ENCODE measurements around the gene RAMAC.
"Not testable (repeated sequence)": the region's sequence is repeated elsewhere in the genome, so short reads cannot be mapped to it uniquely, and the experiment has no call there.

The RAMAC gene

DNA sequence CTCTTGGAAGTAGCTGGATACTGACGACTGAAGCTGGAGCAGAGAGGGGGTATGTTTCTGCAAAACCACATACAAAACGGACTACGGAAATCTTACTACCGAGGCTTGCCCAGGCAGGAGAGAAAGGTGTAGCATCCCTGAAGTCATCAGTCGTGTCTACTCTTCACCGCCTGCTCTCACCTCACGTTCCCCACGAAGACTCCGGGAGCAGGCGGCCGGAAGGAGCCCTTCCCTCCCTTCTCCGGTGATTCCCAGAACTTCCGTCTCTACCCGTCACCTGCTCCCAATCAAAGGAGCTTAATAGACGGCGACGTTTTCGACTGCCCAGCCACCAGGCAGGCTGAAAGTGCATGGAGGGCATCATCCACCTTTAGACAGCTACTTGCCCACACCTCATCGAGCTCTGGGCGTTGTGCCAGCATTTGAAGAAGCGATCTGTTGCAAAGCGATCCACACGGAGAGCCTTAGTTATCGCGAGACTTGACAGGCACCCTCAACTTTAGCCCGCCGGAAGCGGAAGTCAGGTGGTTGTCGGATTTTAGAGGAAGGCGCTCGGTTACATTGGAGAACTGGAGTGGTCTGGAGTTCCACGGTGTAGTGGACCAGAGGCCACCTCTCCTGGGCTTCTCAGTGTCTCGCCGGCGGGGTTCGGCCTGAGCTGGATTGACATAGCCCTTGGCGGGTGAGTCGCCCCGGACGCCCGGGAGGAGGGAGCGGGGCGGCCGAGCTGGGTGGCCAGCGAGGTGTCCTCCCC, at the start of gene RAMAC:
Gene RAMAC, plus strand, starts transcription at position 523 of the 754 bp plus-strand sequence. CDS start 2,809 bp downstream, outside the sequence.
- peak; percentile 85 to 88 (median 87) for DNase-seq (ENCODE audit: low read depth in 2 of 3, low spot score in 1 of 3)

DNA sequence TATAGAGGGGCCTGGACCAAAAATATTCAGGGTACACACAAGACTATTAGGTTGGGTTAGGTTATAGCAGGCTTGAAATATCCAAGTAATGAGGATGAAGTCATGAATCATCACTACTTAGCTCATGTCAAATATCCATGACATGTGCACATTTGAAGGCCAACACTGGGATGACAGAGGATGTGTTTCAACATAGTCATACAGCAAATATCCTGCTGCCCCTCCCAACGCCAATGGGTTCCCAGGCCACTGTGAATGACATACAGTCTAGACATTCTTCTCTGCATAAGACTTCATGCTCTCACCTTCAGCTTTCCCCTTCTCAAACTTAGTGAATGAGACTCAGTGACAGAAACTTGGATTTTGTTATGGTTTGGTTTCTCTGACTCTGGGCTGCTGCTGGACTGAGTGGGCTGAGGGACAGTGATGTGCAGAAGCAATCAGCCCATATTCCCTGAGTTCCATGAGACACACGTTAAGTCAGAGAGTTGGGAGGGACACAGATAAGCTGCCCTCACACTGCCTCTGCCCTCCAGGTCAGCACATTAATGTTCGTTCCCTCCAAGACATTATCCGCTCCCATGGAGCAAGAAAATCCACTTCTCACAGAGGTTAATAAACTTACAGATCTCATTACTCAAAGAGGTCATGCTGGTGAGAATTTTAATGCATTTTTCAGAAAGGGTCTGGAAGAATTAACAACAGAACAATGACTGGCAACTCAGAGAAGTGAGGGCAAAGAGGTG, 48.9 kb upstream of the RAMAC start:
- no peak for DNase-seq (ENCODE audit: low read depth in 2 of 3, low spot score in 1 of 3)

DNA sequence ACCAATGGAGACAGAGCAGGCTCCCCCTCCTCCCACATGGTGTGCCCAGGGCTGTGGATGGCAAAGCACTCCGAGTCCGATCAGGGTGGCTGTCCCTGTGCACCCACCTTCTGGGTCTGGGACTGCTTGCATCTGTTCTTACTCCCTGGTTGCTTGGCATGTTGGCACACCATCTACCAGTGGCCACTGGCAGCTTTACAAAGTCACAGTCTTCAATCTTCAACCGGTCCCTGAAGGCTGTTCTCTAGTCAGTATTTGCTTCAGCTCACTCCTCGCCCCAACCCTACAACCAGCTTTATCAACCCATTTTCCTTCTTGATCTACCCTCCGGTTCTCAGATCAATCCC, 48.3 kb upstream of the RAMAC start:
- no peak for DNase-seq (ENCODE audit: low read depth in 2 of 3, low spot score in 1 of 3)

DNA sequence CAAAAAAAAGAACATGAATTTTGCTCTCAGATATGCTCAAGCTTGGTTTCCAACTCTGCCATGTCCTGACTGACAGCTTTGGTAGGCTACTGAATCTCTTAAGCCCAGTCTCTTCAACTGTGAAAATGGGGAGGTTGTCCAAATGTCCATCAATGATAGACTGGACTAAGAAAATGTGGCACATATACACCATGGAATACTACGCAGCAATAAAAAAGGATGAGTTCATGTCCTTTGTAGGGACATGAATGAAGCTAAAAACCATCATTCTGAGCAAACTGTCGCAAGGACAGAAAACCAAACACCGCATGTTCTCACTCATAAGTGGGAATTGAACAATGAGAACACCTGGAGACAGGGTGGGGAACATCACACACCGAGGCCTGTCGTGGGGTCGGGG, 46.3 kb upstream of the RAMAC start:
- DNase-seq (ENCODE audit: low read depth in 2 of 3, low spot score in 1 of 3) = not testable (repeated sequence)

DNA sequence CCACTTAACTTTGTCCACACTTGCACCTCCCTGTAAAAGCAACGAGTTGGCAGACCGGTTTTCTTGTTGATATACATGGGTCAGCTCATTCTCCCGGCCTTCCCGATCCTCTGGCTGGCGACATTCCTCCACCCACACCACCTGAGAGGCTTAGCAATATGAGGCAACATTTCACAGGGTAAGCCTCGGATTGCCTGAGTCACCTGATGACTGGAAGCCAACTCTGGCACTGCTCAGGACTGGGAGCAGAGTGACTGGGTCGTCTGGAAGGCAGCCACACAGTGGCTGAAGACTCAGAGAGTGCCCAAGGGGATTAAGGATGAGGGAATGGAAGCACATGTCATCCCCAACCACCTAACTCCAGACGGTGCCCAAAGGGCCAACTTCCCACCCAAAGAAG, 43.3 kb upstream of the RAMAC start:
- DNase-seq (ENCODE audit: low read depth in 2 of 3, low spot score in 1 of 3) = no peak

DNA sequence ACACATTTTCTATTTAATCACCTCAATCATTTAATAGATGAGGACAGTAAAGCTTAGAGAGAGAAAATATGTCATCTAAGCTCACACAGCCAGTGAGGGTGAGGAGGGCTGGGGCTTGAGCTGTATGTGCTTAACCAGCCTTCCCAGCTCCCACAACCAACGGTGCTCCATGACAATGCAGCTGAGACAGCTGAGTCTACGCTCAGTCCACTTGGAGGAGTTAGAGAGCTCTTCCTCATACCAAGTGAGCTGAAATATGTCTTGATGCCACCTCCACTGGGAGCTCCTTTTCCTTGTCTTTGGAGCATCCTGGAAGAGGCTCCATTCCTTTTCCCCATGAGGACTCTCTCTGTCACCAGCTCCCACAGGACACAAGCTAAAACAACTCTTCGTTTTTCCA, 42.8 kb upstream of the RAMAC start:
- DNase-seq (ENCODE audit: low read depth in 2 of 3, low spot score in 1 of 3) = no peak

DNA sequence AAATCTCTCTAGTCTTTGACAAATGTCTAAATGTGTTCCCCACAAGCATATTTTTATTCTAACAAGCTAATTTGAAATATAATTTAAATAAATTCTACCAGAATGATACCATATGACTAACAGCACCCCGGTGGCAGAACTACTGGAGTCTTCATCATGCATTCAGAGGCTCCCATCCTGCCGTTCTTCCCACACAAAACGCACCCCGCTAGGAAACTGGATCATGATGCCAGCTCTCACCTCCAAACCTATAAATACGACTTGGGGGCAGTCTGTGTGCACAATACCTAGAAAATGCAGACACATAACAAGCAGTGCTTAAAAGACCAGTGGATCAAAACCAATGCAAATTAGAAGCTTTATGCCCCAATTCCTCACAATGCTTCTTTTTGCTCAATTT, 42.0 kb upstream of the RAMAC start:
- DNase-seq (ENCODE audit: low read depth in 2 of 3, low spot score in 1 of 3) = no peak

DNA sequence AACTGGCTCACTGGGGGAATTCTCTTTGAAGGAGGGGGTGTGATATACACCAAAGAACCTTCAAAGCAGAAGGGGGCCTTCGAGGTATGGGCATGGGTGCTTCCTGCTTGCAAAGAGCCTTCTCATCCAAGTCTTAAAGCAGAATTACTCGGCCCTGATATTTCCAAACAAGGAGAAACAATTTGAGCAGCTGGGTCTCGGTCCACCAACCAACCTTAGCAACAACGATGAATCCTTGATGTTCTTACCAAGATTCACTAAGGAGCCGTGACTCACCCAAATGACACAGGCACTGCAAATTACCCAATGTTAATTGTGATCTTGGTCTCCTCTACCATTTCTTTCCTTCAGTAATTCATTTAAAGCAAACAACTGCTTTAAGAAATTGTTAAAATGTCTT, 41.2 kb upstream of the RAMAC start:
- DNase-seq (ENCODE audit: low read depth in 2 of 3, low spot score in 1 of 3) = no peak

DNA sequence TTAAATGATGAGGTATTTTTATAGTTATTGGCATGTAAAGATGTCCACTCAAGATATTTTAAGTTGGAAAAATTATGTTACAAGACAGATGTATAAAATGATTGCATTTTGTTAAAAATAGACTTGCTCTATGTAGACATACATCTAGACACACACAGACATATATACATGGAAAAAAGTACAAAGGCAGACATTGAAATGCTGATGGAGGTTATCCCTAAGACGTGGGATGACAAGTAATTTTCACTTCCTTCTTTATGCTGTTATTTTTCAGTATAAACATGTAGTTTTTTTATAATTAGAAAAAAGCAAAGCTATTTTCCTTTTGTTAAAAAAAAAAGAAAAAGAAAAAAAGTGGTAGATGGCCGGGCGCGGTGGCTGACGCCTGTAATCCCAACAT, 40.7 kb upstream of the RAMAC start:
- DNase-seq (ENCODE audit: low read depth in 2 of 3, low spot score in 1 of 3) = no peak

DNA sequence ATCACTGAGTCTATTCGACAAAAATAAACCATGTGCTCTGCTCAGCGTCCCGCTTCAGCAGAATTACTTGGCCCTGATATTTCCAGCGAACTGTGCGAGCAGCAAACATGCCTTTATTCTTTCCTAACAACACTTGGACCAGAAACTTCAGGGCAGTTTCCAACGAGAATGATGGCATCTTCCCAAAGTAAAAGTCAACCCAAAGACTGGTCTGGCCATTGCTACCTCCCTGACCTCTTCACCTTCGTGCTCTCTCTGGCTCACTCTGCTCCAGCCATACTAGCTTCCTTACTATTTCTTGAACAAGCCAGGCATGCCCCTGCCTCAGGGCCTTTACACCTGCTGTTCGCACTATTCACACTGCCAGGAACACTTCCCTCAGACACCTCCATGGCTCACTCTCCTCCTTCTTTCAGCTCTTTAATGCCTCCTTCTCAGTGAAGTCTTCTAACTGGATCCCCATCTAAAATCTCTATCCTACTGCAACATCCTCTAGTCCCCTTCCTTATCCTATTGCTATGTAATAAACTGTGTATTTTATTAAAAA, 39.8 kb upstream of the RAMAC start:
- DNase-seq (ENCODE audit: low read depth in 2 of 3, low spot score in 1 of 3) = no peak

DNA sequence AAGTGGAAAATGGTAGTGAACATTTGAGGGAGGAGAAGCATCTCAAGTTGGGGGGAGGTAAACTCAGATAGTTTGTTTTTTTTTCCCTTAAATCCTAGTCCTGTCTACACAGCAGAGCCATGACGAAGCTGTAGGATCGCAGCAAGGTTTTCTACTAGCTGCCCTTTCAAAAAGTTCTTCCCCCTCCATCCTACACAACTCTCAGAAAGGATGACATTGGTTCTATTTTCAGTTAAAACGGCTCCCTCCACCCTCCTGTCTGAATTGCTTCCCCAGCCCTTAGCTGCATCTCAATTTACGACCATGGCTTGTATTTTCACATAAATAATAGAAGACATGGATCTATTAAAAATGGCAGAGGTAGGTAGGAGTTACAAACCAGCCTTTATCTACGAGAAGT, 35.7 kb upstream of the RAMAC start:
- no peak for DNase-seq (ENCODE audit: low read depth in 2 of 3, low spot score in 1 of 3)

DNA sequence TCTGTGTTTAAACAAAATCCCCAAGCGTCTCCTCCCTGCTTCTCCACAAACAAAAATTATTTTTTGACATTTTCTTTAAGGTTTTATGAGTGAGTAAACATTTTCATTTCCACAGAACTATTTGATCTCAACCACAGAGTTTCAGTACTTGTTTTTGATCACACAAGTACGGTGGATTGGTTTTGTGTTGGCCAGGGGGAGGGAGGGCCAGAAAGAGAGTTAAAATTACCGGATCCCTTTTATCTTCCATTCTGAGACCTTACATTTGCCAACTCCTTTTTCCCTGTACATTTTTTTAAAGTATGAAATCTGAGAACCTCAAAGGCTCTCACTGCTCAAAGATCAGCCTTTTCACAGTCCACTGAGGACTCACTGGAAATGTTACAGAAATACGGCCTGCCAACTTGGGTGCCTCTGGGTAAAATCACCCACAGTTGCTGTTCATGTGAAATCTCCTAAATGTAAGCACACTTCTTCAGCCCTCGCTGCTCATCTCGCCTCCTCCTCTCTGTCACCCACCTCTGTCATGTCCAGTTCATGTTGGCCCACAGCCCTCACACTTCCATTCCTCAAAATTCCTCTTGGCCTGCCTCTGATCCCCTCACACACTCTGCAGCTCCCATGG, 35.2 kb upstream of the RAMAC start:
- DNase-seq (ENCODE audit: low read depth in 2 of 3, low spot score in 1 of 3) = no peak

DNA sequence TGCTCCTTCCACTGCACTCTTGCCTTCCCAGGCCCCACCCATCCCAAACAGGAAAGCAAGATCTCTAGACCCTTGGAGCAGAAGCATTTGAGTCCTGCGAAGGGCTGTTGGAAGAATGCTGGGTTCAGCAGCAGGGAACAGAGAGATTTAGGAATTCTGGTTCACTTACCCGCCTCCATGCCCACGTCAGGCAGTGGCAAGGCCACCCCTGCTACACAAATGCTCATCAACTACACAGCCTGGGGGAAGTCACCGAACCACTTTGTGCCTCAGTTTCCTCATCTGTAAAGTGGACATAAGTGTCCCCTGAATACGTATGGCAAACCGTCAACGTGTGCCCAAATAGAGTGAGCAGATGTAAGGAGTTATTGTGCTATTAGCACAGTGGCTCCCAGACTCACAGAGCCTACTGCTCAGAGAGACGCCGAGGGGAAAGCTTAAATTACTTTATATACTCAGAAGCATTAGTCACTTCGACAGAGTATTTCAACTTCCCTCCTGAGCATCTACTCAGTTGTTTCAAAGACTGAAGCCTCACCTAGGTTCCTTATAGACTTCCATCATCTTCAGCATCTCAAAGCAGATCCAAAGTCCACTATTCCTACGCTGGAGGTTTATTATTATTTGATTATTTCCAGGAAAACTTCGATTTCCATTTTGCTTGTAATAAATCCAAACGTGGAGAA, 34.4 kb upstream of the RAMAC start:
- no peak for DNase-seq (ENCODE audit: low read depth in 2 of 3, low spot score in 1 of 3)

DNA sequence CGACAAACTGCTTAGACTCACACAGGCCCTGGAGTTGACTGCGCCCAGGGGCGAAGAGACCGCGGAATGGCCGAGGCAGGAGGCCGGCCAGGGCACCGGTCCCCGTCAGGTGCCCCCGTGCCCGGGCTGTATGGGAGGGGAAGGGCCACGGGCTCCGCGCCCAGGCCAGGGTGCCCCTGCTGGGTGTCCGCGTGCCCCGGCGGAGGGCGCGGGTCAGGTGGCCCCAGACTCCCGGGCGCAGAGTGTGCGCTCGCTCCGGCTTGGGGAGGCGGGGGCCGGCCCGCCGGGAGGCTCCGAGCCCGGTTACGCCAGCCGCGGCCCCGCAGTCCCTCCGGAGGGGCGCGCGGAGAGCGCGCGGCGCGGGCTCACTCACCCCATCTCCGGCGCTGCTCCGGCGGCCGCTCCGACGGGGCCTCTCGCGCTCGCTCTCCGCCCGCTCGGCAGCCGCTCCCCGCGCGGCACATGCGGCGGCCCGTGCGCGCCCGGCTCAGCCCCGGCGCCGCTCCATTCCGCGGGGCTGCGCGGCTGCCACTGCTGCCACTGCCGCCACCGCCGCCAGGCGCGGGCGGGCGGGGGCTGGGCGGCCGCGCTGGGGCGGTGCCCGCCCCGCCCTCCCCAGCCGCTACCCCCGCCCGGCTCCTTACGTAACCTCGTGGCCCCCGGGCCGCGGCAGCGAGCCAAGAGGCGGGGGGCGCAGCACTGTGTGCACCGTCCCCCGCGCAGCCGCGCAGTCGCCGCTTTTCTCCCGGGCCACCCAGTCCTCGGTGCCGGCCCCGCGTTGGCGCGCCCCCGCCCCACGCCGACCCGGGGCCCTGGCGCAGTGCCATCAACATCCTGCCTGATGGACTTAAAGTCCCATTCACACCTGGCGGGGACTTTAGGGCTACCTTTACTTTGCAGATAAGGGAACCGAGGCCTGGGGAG, 33.6 kb upstream of the RAMAC start, which contains the start of gene HOMER2:
Gene HOMER2, minus strand, starts transcription at position 563 of the 924 bp plus-strand sequence. Its CDS starts 185 bp downstream, at position 378.
- no peak for DNase-seq (ENCODE audit: low read depth in 2 of 3, low spot score in 1 of 3)

DNA sequence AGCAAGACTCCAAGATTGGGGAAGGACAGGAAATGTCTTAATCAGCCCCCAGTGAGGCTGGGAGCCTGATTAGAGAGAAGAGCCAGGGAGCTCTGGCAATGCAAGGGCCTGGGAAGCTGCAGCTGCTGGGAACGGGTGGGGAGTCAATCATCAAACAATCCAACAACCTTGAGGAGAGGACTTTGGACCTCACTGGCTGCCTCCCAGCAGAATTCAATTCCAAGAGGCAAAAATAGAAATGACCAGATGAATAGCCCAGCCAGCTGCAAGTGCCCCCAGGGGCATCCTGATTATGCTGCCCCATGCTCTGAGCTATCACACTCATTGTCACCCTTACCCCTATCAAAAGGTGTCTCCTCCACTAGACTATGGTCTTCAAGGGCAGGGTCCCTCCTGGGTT, 27.4 kb upstream of the RAMAC start:
- no peak for DNase-seq (ENCODE audit: low read depth in 2 of 3, low spot score in 1 of 3)

DNA sequence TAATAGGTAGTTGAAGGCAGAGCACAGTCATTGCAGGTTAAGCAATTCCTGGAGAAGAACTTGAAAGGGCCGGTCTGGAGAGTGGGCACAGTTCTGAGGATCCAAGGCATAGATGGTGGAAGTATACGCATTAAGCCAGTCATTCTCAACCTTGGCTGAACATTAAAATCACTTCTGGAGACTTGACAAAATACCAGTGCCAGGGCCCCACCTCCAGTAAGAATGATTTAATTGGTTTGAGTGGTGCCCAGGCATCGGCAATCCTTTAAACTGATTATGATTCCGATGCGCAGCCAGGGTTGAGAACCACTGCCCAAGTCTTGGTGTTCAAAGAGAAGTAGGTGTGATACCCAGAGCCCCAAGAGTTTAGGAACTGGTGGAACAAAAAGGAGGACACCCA, 26.6 kb upstream of the RAMAC start:
- no peak for DNase-seq (ENCODE audit: low read depth in 2 of 3, low spot score in 1 of 3)

DNA sequence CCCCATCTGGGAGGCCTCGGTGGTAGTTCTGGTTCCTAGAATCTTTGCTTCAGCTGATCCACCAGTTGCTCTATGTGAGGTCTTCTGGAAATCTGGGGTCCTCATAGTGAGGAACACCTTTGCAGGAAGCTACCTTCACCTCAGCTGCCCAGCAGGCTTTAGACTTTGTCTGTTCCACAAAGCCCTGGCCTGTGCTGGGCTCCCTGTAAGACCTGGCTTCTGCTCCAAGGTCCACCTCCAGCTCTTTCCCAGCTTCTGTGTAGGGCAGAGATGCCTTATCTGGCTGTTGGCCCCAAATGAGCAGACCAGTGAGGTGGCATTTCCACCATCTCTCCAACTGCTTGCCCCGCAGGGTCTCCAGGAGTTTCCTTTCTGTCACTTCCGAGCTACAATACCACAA, 25.2 kb upstream of the RAMAC start:
- no peak for DNase-seq (ENCODE audit: low read depth in 2 of 3, low spot score in 1 of 3)

DNA sequence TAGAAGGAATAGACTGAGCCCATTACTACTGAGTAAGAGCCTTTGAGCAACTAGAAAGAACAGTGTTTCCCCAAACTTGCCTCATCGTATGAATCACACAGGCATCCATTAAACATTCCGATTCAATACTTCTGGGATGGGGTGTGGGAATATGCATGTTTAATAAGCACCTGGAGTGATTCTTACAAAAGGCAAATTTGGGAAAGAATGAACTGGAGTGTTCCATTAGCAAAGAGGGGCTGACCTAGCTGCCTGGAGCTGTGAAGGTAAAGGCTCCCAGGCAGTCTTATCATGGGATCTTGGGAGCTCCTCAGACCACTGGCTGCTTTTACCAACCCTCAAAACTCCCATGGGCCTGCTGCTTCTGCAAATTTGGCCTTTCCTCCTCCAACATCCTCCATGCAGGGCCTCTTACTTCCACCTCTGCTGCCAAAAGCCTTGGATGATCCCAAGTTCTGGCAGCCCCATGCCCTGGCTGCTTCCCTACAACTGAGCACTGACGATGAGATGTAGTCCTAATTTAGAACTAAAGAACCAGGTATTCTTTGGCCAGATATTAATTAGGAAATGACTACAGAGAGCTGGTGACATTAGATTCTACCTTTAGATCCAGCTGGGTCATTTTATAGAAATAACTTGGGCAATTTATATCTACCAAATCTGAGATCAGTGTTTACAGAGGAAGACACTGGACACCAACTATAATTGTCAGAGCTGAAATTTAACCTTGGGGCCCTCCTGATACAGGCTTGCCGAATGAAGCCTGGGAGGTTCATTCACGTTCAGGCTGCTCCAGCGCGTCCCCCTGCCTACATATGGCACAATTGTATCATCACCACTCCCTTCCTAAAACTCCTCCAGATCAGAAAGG, 22.3 kb upstream of the RAMAC start:
- DNase-seq (ENCODE audit: low read depth in 2 of 3, low spot score in 1 of 3) = no peak

DNA sequence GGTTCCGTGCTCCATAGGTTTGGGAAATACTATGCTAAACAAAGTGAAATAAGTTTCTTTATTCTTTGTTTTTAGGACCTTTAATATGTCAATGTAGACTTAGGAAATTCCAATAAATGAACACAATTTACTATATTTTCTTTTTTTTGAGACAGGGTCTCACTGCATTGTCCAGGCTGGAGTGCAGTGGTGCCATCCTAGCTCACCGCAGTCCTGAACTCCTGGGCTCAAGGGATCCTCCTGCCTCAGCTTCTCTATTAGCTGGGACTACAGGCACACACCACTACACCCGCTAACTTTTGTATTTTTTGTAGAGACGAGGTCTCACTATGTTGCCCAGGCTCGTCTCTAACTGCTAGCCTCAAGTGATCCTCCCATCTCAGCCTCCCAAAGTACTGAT, 21.1 kb upstream of the RAMAC start:
- no peak for DNase-seq (ENCODE audit: low read depth in 2 of 3, low spot score in 1 of 3)

All from stimulated activated CD4-positive, alpha-beta T cell treated with anti-CD3 and anti-CD28 coated beads, Interleukin-12 subunit alpha, Interleukin-12 subunit beta, amount 100 ng/mL, for 48 hours (primary cell).